ENCODE results near the gene PLGRKT.

- TF ChIP-seq CTCF (IDR thresholded peaks at IDR 0.05) = no peak
- TF ChIP-seq POLR2A (IDR thresholded peaks at IDR 0.05) = no peak
These were observed 31.1 kb upstream of the PLGRKT start for GRCh38 chr9:5468850-5469249.
